HL-60/S4 treated with retinoic acid at 250 ng/mL for 4 days and 3 days (cell line): ENCODE data around the gene KCNN3.

ENCODE experiments used
- in situ Hi-C: fragments of 300-500 bp; cut with MboI; formaldehyde crosslinking; loops from 2 replicates; pipeline ENCODE4 v1.7.0; 2022; ENCODE audit warnings: low sequenced_read_pairs

The KCNN3 gene

GRCh38 chr1:154881820-154882535 lies 11.9 kb upstream of the KCNN3 start:
- in situ Hi-C loops, result no loop called here

DNA sequence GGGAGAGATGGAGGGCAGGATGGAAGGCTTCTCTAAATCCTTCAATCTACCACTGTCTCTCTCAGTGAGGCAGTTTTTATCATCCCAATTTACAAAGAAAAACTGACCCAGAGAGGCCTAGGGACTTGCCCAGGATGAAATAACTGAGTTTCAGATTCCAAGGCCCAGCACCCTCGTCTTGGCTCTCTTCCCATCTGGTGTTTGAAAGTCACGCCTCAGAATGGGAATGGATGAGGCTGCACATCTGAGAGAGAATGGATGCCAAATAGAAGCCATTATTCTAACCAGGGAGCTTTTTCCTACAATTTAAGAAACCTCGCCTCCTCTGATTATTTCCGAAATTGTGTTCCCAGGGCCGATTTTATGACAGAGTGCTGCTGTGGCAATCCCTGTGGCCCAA lies 10.6 kb upstream of the KCNN3 start:
- in situ Hi-C loops, result no loop called here

DNA sequence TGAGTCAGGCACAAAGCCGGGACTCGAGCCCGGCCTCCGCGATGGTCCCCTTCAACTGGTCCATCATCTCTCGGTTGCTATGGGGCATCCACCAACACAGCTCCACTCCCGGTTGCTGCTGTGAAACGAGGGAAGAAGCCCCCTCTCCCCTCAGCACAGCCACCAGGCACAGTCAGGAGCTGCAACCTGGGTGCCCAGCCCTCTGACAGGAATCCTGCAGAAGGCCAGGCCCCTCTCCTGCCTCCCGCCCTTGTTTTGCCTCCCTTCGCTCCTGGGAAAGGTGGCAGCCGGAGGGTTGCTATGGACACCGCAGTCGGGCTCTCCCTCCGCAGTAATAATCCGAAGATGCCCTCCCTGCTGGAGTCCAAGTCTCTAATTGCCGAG lies 8.9 kb upstream of the KCNN3 start:
- in situ Hi-C loops, result no loop called here

DNA sequence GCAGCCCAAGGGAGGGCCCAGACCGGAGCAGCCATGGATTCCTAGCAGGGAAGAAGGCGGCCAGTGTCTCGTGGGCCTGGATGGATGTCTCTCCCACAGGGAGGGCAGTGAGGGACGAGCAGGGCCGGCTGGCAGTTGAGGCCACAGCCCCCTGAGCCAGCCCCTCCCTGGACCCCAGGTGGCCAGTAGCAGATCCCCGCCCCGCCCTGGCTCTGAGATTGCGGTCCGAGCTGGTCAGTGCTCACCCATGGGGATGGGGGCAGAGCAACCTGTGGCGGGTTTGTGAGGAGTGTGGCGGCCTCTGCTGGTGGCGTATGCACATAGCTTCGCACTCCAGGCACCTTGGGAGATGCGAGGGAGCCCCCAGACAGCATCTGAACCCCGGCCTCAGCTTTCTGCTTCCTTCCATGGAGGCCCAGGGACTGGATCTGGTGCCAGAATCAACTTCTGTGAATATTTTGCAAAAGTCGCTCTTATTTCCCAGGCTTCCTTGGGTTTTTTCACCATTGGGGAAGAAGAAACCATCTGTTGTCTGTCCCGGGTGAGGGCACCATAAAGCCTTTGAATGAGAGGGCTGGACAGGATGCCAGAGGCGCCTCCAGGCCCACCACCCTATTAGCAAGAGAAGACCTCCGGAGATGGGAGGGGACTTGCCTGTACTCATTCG lies 8.4 kb upstream of the KCNN3 start:
- in situ Hi-C loops, result no loop called here

DNA sequence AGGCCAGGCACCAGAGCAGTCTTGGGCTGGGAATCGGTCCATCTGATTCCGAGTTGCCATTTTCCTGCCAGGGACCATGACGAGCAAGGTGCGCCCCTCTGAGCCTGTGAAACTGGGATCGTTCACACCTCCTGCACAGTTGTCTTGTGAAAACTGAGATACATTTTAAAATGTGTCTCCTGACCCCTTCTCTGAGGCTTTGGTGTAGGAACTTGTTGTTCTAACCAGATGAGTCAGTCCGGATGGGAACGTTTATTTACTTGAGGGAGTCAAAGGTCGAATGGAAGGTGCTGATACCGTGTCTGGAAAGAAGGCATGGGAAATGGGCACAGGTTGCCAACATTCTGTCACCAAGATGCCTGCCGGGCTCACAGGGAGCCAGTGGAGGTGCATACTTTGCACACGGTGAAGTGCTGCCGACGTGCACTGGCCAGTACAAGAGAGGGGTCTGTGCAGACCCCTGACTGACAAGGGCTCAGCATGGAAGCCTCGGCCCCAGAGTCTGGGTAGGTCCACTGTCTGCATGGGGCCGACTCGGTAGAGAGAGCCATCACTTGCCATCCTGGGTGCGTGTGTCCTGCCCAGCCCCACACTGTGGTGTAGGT lies 7.4 kb upstream of the KCNN3 start:
- in situ Hi-C loops, result no loop called here

DNA sequence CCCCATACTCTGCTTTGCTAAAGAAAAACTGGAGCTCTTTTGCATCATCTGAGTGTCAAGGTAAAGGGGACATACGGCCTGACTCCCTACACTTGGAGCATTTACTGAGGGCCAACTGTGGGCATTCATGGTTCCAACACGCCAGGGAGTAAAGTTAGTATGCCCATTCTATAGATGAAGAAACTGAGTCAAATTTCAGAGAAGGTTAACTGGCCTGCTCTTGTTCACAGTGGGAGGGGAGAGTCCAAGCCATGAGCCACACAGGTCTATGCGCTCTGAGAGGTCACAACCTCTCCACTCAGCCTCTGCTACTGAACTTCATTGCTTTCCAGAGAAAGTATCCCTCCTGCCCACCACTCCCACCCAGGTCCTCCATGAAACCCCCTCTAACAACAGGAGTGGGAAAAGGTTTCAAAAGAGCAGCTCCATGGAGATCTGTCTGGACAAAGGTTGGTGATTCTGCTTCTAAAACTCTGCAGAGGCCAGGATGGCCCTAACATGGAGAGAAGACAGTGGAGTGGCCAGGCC lies 6.8 kb upstream of the KCNN3 start:
- in situ Hi-C loops, result no loop called here

- in situ Hi-C loops, result no loop called here
Observed at GRCh38 chr1:154874465-154874864, 4.4 kb upstream of the KCNN3 start.

DNA sequence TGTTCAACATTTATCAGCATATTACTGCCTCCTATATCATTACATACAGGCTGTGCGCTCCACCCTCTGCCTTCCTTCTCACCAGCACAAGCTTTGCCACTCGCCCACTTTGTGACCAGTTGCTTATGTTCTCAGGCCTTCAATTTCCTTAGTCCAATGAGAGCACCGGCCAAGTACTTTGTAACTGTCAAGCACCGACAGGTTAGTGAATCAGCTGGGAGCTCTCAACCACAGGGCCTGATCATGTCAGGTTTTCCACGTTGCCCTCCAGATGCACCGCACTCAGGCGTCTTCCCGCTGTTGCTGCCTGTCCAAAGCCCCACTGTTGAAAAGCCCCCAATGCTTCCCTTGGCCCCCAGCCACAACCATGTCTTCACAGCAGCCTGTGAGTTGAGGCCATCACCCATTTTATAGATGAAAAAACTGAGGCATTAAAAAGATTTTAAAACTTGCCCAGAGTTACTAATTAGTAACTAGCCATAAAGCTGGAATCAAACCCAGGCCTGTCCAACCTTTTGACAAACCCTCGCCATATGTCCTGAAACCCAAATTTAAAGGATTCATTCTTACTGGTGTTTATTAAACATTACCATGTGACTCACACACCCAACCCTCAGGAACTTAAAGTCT lies 3.4 kb upstream of the KCNN3 start:
- in situ Hi-C loops, result no loop called here

DNA sequence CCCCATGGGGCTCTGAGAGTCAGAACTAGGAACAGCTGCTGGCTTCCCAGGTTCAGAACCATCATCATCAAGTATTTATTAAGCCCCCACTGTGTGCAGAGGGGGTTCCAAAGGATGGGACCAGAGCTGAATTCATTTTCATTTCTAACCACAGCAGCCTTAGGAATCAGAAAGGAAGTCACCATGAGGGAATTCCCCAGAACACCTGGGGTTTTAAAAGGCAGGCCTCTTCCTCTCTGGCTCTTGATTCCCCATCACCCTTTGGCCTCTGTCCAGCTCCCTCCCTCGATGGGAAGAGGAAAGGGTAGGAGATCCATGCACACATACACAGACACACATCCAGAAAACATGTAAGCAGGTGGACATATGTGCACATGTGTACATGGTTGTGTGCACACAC lies 1.3 kb upstream of the KCNN3 start:
- in situ Hi-C loops, result no loop called here

DNA sequence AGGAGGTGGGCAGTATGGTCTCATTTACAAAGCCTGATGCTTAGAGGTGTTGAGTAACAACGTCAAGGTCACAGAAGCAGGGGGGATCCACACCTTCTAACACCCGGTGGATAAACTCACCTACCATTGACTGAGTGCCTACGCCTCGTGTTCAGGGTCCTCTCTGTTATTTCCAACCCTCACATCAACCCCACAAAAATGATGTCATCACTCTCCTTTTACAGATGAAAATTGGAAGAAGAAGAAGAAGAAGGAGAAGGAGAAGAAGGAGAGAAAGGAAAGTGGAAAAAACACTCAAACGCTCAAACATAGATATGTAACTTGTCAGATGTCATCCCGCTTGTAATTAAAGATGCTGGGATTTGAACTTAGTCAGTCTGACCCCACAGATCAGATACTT lies 653 bp upstream of the KCNN3 start:
- in situ Hi-C loops, result no loop called here

DNA sequence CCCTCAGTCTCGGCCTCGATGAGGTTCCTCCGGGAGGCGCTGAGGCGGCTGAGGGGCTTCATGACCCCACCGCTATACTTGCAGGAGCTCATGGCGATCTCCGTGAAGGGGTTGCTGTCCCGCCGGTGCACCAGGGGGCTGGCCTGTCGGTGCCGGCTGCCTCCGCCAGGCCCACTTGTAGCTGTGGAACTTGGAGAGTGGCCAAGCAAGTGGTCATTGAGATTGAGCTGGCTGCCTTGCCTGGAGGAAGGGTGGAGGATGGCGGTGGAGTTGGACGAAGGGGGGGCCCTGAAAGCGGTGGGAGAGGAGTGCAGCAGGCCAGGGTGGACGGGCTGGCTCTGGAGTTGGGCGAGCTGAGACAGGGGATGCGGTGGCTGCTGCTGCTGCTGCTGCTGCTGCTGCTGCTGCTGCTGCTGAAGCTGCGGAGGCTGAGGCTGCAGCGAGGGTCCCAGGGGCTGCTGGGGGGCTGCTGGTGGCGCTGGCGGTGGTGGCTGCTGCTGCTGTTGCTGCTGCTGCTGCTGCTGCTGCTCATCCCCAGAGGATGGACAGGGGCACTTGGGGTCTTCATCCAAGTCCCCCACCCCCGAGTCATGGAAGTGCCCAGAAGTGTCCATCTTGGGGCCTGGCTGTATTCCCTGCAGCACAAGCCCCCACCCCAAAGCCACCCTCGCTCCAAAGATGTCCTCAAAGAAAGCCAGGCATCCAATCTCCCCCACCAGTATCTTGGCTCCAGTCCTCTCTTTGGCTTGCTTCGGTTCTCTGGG lies 548 bp downstream of the KCNN3 start:
- in situ Hi-C loops, result no loop called here

GRCh38 chr1:154867841-154868605 lies 2.1 kb downstream of the KCNN3 start:
- in situ Hi-C loops, result no loop called here

- in situ Hi-C loops, result no loop called here
Observed at GRCh38 chr1:154867064-154867825, 2.8 kb downstream of the KCNN3 start.

DNA sequence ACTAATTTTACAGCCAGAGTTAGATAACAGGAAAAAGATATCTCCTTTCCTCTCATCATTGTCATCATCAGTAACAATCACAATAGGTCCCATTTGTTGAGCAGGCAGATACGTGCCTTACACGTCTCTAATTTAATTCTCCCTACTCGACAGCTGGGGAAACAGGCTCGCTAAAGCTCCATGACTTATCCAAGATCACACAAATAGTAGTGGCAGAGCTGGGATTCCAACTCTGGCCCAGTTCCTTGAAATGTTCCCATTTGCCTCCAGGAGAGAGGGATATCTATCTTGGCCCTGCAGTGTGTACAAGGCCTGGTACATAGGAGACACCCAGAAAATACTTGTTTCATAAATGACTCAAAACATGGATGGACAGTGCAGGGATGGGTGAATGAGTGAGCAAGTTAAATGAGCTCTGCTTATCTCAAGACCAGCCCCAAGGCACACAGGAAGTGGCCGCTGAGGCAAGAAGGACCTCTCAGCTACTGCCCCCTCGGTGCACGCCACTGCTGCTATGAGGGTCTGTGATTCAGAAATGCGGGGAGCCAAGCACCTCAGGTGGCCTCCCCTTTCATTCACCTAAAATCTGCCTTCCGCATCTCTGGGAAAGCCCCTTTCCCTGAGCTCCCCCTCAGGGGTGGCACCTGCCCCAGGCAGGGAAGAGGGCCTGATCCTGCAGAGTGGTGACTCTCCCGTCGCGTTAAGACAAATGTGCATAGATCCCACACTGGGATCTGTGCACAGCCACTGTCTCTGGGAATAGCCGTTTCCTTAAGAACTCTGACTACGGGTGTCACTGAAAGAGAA lies 3.6 kb downstream of the KCNN3 start:
- in situ Hi-C loops, result no loop called here

DNA sequence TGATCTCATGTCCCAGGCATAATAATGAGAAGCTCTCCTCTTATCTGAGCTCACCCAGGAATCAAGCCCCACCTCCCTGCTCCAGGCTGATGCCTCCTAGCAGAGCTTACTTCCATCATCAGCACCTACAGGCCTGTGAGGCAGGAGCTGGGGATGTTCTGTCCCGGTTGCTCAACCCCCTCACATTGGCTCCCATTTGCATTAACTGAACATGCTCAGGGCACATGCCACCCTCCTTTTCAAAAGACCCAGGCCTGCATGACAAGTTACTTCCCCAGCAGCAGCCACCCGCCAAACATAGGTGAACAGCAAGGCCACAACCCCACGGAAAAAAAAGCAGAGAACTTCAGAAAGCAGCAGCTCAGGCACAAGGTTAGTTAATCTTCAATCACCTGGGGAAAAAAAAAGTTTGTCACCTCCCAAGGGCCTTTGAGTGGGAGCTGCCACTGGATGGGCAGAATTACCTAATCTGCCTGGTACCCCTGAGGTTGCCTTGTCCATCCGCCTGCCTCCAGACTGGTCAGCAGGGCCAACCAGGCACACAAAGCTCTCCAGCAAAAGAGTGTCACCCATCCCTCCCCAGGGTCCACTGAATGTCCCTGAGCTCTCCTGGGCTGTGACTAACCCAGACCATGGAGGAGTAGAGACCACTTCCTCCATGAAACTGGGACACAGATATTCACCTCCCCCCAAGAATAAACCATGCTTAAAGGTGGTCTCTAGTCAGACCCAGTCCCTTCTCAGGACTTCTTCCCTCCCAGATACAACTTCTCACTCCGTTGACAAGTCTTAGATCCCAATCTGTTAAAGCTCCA lies 4.4 kb downstream of the KCNN3 start:
- in situ Hi-C loops, result no loop called here

DNA sequence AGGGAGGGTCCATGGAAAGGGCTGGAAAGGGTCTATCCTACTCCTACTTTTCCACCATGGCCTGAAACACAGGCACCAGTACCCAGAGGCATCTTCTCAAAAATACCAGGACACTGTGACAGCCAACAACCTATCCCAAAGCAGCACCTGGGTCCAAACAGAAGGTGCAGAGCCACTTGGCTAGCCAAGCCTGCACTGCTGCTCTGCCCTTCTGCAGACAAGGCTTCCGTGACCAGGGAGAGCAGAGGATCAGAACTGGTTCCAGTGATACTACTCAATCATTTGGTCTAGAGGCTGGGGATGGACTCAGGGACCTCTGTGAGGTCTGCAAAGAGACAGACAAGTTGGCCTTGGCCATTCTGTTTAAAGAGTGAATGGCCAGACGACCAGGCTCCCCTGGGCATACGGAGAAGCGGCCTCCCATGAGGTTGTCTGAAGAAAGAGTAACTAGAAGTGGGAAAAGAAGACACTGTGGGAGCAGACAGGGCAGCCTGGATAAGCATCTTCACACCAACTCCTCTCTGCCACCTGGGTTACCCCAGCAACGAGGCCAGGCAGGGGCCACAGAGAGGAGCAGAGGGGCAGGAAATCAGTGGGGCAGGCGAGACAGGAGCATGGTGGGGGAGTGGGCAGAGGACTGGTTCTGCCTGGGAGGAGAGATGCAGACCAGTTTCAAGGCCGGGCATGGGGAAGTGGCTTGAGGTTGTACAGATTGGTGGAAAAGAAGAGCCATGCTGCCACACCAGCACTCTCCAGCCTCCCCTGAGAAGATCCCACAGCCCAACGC lies 5.7 kb downstream of the KCNN3 start:
- in situ Hi-C loops, result no loop called here
